ENCODE data around the gene ALX4.

DNA sequence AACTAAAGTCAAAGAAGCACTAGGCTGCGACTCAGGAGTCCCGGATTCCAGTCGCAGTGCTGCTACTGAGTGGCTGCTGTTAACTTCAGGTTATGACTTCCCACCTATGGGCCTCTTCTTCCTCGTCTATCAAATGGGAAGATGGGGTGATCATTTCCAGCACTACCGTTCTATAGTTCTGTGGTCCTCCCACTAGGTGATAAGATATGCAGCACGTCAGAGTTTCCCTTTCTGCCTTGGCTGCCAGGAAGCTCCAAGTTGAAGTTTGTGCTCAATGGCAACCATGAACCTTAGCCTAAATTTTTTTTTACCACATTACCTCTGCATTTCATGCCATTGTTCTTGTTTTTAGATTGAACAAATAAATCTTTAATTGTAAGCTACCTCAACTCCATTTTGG is 38.7 kb downstream of the ALX4 start:
- TF ChIP-seq, protein P1, sequence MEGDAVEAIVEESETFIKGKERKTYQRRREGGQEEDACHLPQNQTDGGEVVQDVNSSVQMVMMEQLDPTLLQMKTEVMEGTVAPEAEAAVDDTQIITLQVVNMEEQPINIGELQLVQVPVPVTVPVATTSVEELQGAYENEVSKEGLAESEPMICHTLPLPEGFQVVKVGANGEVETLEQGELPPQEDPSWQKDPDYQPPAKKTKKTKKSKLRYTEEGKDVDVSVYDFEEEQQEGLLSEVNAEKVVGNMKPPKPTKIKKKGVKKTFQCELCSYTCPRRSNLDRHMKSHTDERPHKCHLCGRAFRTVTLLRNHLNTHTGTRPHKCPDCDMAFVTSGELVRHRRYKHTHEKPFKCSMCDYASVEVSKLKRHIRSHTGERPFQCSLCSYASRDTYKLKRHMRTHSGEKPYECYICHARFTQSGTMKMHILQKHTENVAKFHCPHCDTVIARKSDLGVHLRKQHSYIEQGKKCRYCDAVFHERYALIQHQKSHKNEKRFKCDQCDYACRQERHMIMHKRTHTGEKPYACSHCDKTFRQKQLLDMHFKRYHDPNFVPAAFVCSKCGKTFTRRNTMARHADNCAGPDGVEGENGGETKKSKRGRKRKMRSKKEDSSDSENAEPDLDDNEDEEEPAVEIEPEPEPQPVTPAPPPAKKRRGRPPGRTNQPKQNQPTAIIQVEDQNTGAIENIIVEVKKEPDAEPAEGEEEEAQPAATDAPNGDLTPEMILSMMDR (conservative IDR thresholded peaks at IDR 0.05; ENCODE audit: low read length), result no peak
- no peak for TF ChIP-seq EZH2phosphoT487 (IDR thresholded peaks at IDR 0.05; ENCODE audit: borderline replicate concordance, low read depth, low read length)

Data from OCI-LY7 (cell line).